ENCODE results near the gene AFAP1.

DNA sequence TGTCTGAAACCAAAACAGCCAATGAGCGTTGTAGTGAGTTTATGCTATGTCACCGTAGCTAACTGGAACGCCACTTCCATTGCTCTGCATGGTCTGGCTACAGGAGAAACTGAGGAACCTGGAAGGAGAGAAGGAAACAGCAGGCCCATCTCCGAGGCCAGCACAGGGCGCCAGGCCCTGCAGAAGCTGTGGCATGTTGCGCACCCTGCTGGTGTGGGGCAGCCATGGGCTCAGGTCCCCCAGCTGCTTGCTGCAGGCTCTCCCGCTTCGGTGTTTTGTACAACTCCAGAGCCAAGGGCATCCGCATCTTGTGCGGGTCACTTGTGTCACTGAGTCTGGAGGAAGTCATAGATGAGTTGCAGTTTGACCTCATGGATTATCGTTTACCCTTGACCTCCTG, 89.2 kb downstream of the AFAP1 start:
- TF ChIP-seq POLR2AphosphoS5 (IDR thresholded peaks at IDR 0.05; ENCODE audit: low read depth, low read length) (no peak), POLR2A (IDR thresholded peaks at IDR 0.05; ENCODE audit: low read depth, low read length) (no peak)
